DND-41 (cell line): Measurements from ENCODE around the gene TMEM167A.

Source experiments
- ATAC-seq: fragments of 200-7000 bp; cut with Tn5 transposase; 3 replicates; pipeline ENCODE4 v1.9.1; 2021; ENCODE audit warnings: low read depth; ENCODE audit not compliant: insufficient read depth
- DNase-seq: peaks from one replicate; pipeline ENCODE4 v3.0.0-alpha.2; 2020
- H2AFZ ChIP-seq: 2 replicates; pipeline ENCODE4 v1.6.0; 2012; ENCODE audit warnings: low read depth, low read length
- H3K27ac ChIP-seq: 2 replicates; pipeline ENCODE4 v1.5.1; 2012; ENCODE audit warnings: low read length, inconsistent platforms
- H3K27me3 ChIP-seq: fragments of 200-600 bp; sonication (generic); 2 replicates; pipeline ENCODE4 v1.6.0; 2012; ENCODE audit warnings: low read length, mild to moderate bottlenecking, inconsistent platforms; ENCODE audit not compliant: insufficient read depth, poor library complexity
- H3K36me3 ChIP-seq: 2 replicates; pipeline ENCODE4 v1.5.1; 2012; ENCODE audit warnings: low read length, inconsistent platforms; ENCODE audit not compliant: insufficient read depth
- H3K4me1 ChIP-seq: 2 replicates; pipeline ENCODE4 v1.5.1; 2012; ENCODE audit warnings: mild to moderate bottlenecking, low read length; ENCODE audit not compliant: insufficient read depth
- H3K4me2 ChIP-seq: 2 replicates; pipeline ENCODE4 v1.6.0; 2012; ENCODE audit warnings: mild to moderate bottlenecking, moderate library complexity, low read length, inconsistent platforms; ENCODE audit not compliant: insufficient read depth
- H3K4me3 ChIP-seq, 2 experiments: fragments of 200-600 bp in 1 of 2; shearing (Covaris generic) in 1 of 2; 2 replicates each; pipeline ENCODE4 v1.5.1; 2012 to 2016; ENCODE audit warnings: inconsistent platforms in 2 of 2, low read length in 2 of 2, mild to moderate bottlenecking in 2 of 2, low read depth in 1 of 2, moderate library complexity in 1 of 2
- H3K79me2 ChIP-seq: 2 replicates; pipeline ENCODE4 v1.6.0; 2012; ENCODE audit warnings: low read length, inconsistent platforms; ENCODE audit not compliant: insufficient read depth
- H3K9ac ChIP-seq: 2 replicates; pipeline ENCODE4 v1.6.0; 2012; ENCODE audit warnings: low read depth, mild to moderate bottlenecking, inconsistent platforms, low read length, moderate library complexity
- H3K9me3 ChIP-seq: 2 replicates; pipeline ENCODE4 v1.5.1; 2012; ENCODE audit warnings: low read length, moderate library complexity, mild to moderate bottlenecking, inconsistent platforms; ENCODE audit not compliant: insufficient read depth, severe bottlenecking
- H4K20me1 ChIP-seq: 2 replicates; pipeline ENCODE4 v1.6.0; 2012; ENCODE audit warnings: low read length; ENCODE audit not compliant: insufficient read depth
- EZH2 ChIP-seq: IDR thresholded peaks from 3 replicates; pipeline ENCODE4 v1.6.1; 2012; ENCODE audit warnings: borderline replicate concordance, low read depth, mild to moderate bottlenecking, moderate library complexity, low read length, inconsistent platforms; ENCODE audit not compliant: severe bottlenecking
- TF ChIP-seq, protein P1 (sequence below): IDR thresholded peaks from 2 replicates; pipeline ENCODE4 v1.5.1; 2012; ENCODE audit warnings: borderline replicate concordance, low read length, moderate library complexity, mild to moderate bottlenecking; ENCODE audit not compliant: poor library complexity, severe bottlenecking; ENCODE audit errors: extremely low read depth

Gene TMEM167A

DNA sequence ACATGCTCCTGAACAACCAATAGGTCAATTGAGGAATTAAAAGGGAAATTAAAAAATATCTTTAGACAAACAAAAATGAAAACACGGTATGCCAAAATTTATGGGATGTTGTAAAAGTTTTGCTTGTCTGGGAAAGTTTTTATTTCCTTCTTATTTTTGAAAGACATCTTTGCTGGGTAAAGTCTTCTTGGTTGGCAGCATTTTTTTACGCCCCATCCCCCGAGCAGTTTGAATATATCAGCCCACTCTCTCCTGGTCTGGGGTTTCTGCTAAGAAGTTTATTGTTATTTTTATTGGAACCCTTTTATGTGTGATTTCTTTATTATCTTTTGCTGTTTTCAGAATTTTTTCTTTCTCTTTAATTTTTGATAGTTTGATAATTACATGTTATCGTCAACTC lies 16.5 kb upstream of the TMEM167A start:
- peaks cover 14% of the 10 kb centered on the region for H3K36me3 ChIP-seq
- H3K9ac ChIP-seq, result no peak overlapping the region
- no peak for DNase-seq
- no peak overlapping the region for H3K4me2 ChIP-seq
- H3K4me3 ChIP-seq, result no peak overlapping the region
- H3K4me1 ChIP-seq, result peaks cover 24% of the 10 kb centered on the region
- ATAC-seq, result no peak
- peaks cover 21% of the 10 kb centered on the region for H3K9me3 ChIP-seq
- TF ChIP-seq, protein P1, sequence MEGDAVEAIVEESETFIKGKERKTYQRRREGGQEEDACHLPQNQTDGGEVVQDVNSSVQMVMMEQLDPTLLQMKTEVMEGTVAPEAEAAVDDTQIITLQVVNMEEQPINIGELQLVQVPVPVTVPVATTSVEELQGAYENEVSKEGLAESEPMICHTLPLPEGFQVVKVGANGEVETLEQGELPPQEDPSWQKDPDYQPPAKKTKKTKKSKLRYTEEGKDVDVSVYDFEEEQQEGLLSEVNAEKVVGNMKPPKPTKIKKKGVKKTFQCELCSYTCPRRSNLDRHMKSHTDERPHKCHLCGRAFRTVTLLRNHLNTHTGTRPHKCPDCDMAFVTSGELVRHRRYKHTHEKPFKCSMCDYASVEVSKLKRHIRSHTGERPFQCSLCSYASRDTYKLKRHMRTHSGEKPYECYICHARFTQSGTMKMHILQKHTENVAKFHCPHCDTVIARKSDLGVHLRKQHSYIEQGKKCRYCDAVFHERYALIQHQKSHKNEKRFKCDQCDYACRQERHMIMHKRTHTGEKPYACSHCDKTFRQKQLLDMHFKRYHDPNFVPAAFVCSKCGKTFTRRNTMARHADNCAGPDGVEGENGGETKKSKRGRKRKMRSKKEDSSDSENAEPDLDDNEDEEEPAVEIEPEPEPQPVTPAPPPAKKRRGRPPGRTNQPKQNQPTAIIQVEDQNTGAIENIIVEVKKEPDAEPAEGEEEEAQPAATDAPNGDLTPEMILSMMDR, result no peak
- no peak for TF ChIP-seq EZH2
- H2AFZ ChIP-seq, result no peak overlapping the region
- H3K79me2 ChIP-seq, result peaks cover 64% of the 10 kb centered on the region
- H4K20me1 ChIP-seq, result no peaks in the 10 kb centered on the region
- no peak overlapping the region for H3K27ac ChIP-seq
- H3K27me3 ChIP-seq, result no peaks in the 10 kb centered on the region

DNA sequence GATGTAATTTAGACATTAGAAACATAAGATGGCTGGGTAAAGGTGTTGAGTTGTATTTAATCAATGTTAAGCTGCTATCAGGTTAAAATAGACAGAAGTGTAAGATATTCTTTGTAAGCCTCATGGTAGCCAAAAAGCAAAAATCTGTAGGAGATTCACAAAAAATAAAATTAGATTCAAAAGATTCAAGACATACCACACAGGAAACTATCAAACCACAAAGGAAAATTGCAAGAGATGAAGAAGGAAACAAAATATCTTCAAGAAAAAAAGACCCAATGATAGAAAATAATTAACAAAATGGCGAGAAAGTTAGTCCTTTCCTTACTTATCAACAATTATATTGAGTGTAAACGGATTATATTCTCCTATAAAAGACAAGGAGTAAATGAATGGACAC lies 15.4 kb upstream of the TMEM167A start:
- DNase-seq (no peak), ATAC-seq (peak; percentile 80)
- peaks cover 14% of the 10 kb centered on the region for H3K36me3 ChIP-seq
- peaks cover 21% of the 10 kb centered on the region for H3K9me3 ChIP-seq
- peaks cover 24% of the 10 kb centered on the region for H3K4me1 ChIP-seq
- H3K4me3 ChIP-seq, result no peak overlapping the region
- H4K20me1 ChIP-seq, result no peaks in the 10 kb centered on the region
- H3K79me2 ChIP-seq, result peaks cover 63% of the 10 kb centered on the region
- TF ChIP-seq, protein P1, result no peak
- TF ChIP-seq EZH2, result no peak
- H3K27me3 ChIP-seq, result no peaks in the 10 kb centered on the region
- H2AFZ ChIP-seq, result no peak overlapping the region
- H3K27ac ChIP-seq, result peak overlapping the region; percentile 58
- no peak overlapping the region for H3K4me2 ChIP-seq
- no peak overlapping the region for H3K9ac ChIP-seq

DNA sequence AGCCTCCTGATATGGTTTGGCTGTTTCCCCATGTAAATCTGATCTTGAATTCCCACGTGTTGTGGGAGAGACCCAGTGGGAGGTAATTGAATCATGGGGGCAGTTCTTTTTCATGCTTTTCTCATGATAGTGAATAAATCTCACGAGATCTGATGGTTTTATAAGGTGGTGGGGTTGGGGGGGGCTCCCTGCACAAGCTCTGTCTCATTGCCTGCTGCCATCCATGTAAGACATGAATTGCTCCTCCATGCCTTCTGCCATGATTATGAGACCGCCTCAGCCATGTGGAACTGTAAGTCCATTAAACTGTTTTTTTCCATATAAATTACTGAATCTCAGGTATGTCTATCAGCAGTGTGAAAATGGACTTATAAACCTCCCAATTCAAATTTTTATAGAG lies 13.0 kb upstream of the TMEM167A start:
- Histone ChIP-seq H3K9me3 (peaks cover 21% of the 10 kb centered on the region), H3K9ac (no peak overlapping the region), H2AFZ (no peak overlapping the region), H3K79me2 (peaks cover 68% of the 10 kb centered on the region), H3K36me3 (peaks cover 14% of the 10 kb centered on the region), H3K27me3 (no peaks in the 10 kb centered on the region), H4K20me1 (no peaks in the 10 kb centered on the region), H3K4me2 (no peak overlapping the region), H3K4me1 (peaks cover 24% of the 10 kb centered on the region), H3K27ac (no peak overlapping the region), H3K4me3 (no peak overlapping the region)
- TF ChIP-seq, protein P1, result no peak
- TF ChIP-seq EZH2, result no peak
- DNase-seq (no peak), ATAC-seq (no peak)

DNA sequence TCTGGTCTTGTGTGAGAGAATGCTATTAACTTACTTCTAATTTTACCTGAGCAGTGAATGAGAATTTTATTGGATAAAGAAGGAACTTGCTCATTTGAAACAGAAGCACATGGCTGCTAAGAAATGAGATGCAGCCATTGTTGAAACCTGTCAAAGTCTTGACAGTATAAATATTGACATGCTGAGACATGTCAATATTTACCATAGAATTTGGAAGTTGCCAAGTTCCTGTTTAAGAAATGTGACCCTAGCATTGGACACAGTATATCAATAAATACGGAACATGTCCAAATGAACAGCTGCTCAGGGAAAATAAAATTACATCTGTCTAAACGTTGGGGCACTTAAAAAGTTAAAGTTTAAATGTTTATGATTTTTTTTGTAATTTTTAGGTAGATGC lies 7.9 kb upstream of the TMEM167A start:
- no peak for ATAC-seq
- Histone ChIP-seq H3K9me3 (peaks cover 4% of the 10 kb centered on the region), H3K9ac (no peak overlapping the region), H3K36me3 (peaks cover 5% of the 10 kb centered on the region; the same call in 1 of the 2 replicates), H3K4me3 (no peak overlapping the region), H2AFZ (no peak overlapping the region), H3K4me1 (no peaks in the 10 kb centered on the region), H4K20me1 (no peaks in the 10 kb centered on the region), H3K27ac (no peak overlapping the region), H3K4me2 (no peak overlapping the region), H3K79me2 (peaks cover 72% of the 10 kb centered on the region), H3K27me3 (no peaks in the 10 kb centered on the region)
- no peak for DNase-seq
- TF ChIP-seq, protein P1, result no peak
- TF ChIP-seq EZH2, result no peak
